HG03066 (cell line): ENCODE measurements around the gene SLC1A2.

Experiments used
- ATAC-seq: cut with Tn5 transposase; IDR thresholded peaks from one replicate; pipeline ENCODE4 v1.9.1; 2021; ENCODE audit warnings: low read depth; ENCODE audit not compliant: unreplicated experiment

Gene SLC1A2

GRCh38 chr11:35414311-35414710 is 5.0 kb downstream of the SLC1A2 start:
- ATAC-seq, result no peak

GRCh38 chr11:35413598-35413997 is 5.8 kb downstream of the SLC1A2 start:
- ATAC-seq, result no peak

- no peak for ATAC-seq
Measured at GRCh38 chr11:35412285-35412684, 7.1 kb downstream of the SLC1A2 start.

GRCh38 chr11:35407041-35407440 is 12.3 kb downstream of the SLC1A2 start:
- no peak for ATAC-seq

GRCh38 chr11:35404388-35404775 is 15.0 kb downstream of the SLC1A2 start:
- no peak for ATAC-seq

- ATAC-seq, result no peak
Measured at GRCh38 chr11:35403765-35404387, 15.5 kb downstream of the SLC1A2 start.

GRCh38 chr11:35402751-35403660 is 16.4 kb downstream of the SLC1A2 start:
- no peak for ATAC-seq

- ATAC-seq, result no peak
Measured at GRCh38 chr11:35398881-35399280, 20.5 kb downstream of the SLC1A2 start.

- ATAC-seq, result no peak
Measured at GRCh38 chr11:35394941-35395340, 24.4 kb downstream of the SLC1A2 start.

GRCh38 chr11:35393098-35393497 is 26.3 kb downstream of the SLC1A2 start:
- no peak for ATAC-seq

GRCh38 chr11:35391922-35392688 is 27.3 kb downstream of the SLC1A2 start:
- ATAC-seq, result no peak

GRCh38 chr11:35390737-35391682 is 28.3 kb downstream of the SLC1A2 start:
- peak; percentile 85 for ATAC-seq

- no peak for ATAC-seq
Measured at GRCh38 chr11:35389897-35390465, 29.4 kb downstream of the SLC1A2 start.

- no peak for ATAC-seq
Measured at GRCh38 chr11:35389112-35389511, 30.2 kb downstream of the SLC1A2 start.

- no peak for ATAC-seq
Measured at GRCh38 chr11:35388061-35388460, 31.3 kb downstream of the SLC1A2 start.

GRCh38 chr11:35387111-35387982 is 32.0 kb downstream of the SLC1A2 start:
- no peak for ATAC-seq

- no peak for ATAC-seq
Measured at GRCh38 chr11:35383953-35384352, 35.4 kb downstream of the SLC1A2 start.

GRCh38 chr11:35381709-35382322 is 37.5 kb downstream of the SLC1A2 start:
- ATAC-seq, result no peak
